H1 (cell line): ENCODE data around the gene HOXB9. TPM values are rescaled to one million over a fixed set of nuclear protein-coding genes. Genes with fewer than 3 reads are reported as not detected.

ENCODE experiments used
- CTCF ChIA-PET: fragments of 300-600 bp; sonication (Branson Sonifier 250); formaldehyde crosslinking; loops from one replicate; lab custom pipeline; 2021; ENCODE audit not compliant: partially characterized antibody; lab: Charles Lee
- POLR2A ChIA-PET: fragments of 300-600 bp; sonication (Branson Sonifier 250); formaldehyde crosslinking; loops from one replicate; lab custom pipeline; 2021; ENCODE audit warnings: inconsistent platforms; ENCODE audit not compliant: partially characterized antibody; lab: Charles Lee
- DNase-seq, 2 experiments: peaks; one replicate each; pipeline versions ENCODE4 v3.0.0 to v3.0.0-alpha.2; 2010 to 2022; ENCODE audit warnings: low spot score in 2 of 2, low read depth in 1 of 2, mixed read lengths in 1 of 2
- FAIRE-seq: peaks from 2 replicates; lab custom pipeline; 2011; peaks lifted over from hg19 to GRCh38; lab: Jason Lieb, UNC
- H2AFZ ChIP-seq: 2 replicates; pipeline ENCODE4 v1.8.1; 2012; ENCODE audit warnings: low read length, inconsistent platforms
- H2AK5ac ChIP-seq: 2 replicates; pipeline ENCODE4 v1.6.1; 2013; ENCODE audit warnings: low read depth, low read length
- H2BK120ac ChIP-seq: replicated peaks from 2 replicates; pipeline ENCODE3; 2013; ENCODE audit warnings: low read depth, low read length, inconsistent platforms
- H2BK12ac ChIP-seq: 2 replicates; pipeline ENCODE4 v1.6.1; 2013; ENCODE audit warnings: low read depth, low read length
- H2BK15ac ChIP-seq: 2 replicates; pipeline ENCODE4 v1.6.1; 2013; ENCODE audit warnings: low read length
- H2BK20ac ChIP-seq: 2 replicates; pipeline ENCODE4 v1.6.1; 2013; ENCODE audit warnings: low read length
- H2BK5ac ChIP-seq: 2 replicates; pipeline ENCODE4 v1.6.1; 2013; ENCODE audit warnings: low read depth, low read length
- H3K14ac ChIP-seq: 2 replicates; pipeline ENCODE4 v1.6.1; 2013; ENCODE audit warnings: inconsistent platforms; ENCODE audit not compliant: insufficient read length
- H3K18ac ChIP-seq: 2 replicates; pipeline ENCODE4 v1.6.1; 2013; ENCODE audit warnings: low read length; ENCODE audit errors: extremely low read depth
- H3K23ac ChIP-seq: 2 replicates; pipeline ENCODE4 v1.6.1; 2013; ENCODE audit warnings: inconsistent platforms; ENCODE audit not compliant: insufficient read length
- H3K23me2 ChIP-seq: 2 replicates; pipeline ENCODE4 v1.6.1; 2013; ENCODE audit warnings: low read depth, low read length
- H3K27ac ChIP-seq: 2 replicates; pipeline ENCODE4 v1.6.1; 2011; ENCODE audit warnings: low read depth, low read length, inconsistent platforms
- H3K27me3 ChIP-seq, 4 experiments: replicated peaks in 1 of 4; 1 replicate in 1 of 4; 2 replicates in 3 of 4; pipeline versions ENCODE4 v1.6.1 to v1.8.1; 2011 to 2013; ENCODE audit warnings: low read length in 3 of 4, mild to moderate bottlenecking in 3 of 4, inconsistent platforms in 2 of 4, mixed read lengths in 2 of 4, moderate library complexity in 1 of 4; ENCODE audit not compliant: control insufficient read depth in 3 of 4, insufficient read depth in 3 of 4; ENCODE audit errors: extremely low read depth in 1 of 4
- H3K36me3 ChIP-seq, 4 experiments: 2 replicates each; pipeline versions ENCODE4 v1.6.1 to v1.8.1; 2011 to 2013; ENCODE audit warnings: mild to moderate bottlenecking in 4 of 4, low read length in 3 of 4, moderate library complexity in 2 of 4, control low read depth in 1 of 4, inconsistent platforms in 1 of 4; ENCODE audit not compliant: insufficient read depth in 4 of 4, control insufficient read depth in 2 of 4
- H3K4ac ChIP-seq: replicated peaks from 2 replicates; pipeline ENCODE3; 2013; ENCODE audit warnings: low read length, low read depth, mixed read lengths, inconsistent platforms; ENCODE audit not compliant: insufficient read length
- H3K4me1 ChIP-seq, 4 experiments: replicated peaks in 1 of 4; 1 replicate in 1 of 4; 2 replicates in 3 of 4; pipeline versions ENCODE4 v1.6.1 to v1.8.1; 2011 to 2013; ENCODE audit warnings: low read length in 3 of 4, inconsistent platforms in 2 of 4, mixed read lengths in 1 of 4; ENCODE audit not compliant: insufficient read depth in 4 of 4, control insufficient read depth in 3 of 4
- H3K4me2 ChIP-seq, 2 experiments: 2 replicates each; pipeline versions ENCODE4 v1.6.1 to v1.8.1; 2011 to 2013; ENCODE audit warnings: low read depth in 2 of 2, low read length in 2 of 2, control low read depth in 1 of 2, inconsistent platforms in 1 of 2, mild to moderate bottlenecking in 1 of 2; ENCODE audit not compliant: insufficient read depth in 1 of 2
- H3K4me3 ChIP-seq, 4 experiments: fragments of 200-600, 300-600 bp in 1 of 4; sonication (generic), shearing (Covaris generic), sonication (Bioruptor Twin) in 1 of 4; 2 replicates each; pipeline versions ENCODE4 v1.5.1 to v1.8.1; 2011 to 2016; ENCODE audit warnings: low read length in 4 of 4, low read depth in 3 of 4, control low read depth in 2 of 4, inconsistent platforms in 2 of 4, mild to moderate bottlenecking in 2 of 4, mixed read lengths in 1 of 4, moderate library complexity in 1 of 4; ENCODE audit not compliant: insufficient read depth in 2 of 4; ENCODE audit errors: extremely low read depth in 1 of 4
- H3K56ac ChIP-seq: replicated peaks from 2 replicates; pipeline ENCODE3; 2013; ENCODE audit warnings: low read depth, mild to moderate bottlenecking, mixed read lengths, low read length, inconsistent platforms; ENCODE audit not compliant: insufficient read length
- H3K79me1 ChIP-seq: 2 replicates; pipeline ENCODE4 v1.6.1; 2013; ENCODE audit warnings: low read depth, low read length, control low read depth
- H3K79me2 ChIP-seq, 2 experiments: 2 replicates each; pipeline versions ENCODE4 v1.6.1 to v1.8.1; 2012 to 2013; ENCODE audit warnings: low read length in 2 of 2, mild to moderate bottlenecking in 2 of 2, inconsistent platforms in 1 of 2; ENCODE audit not compliant: insufficient read depth in 2 of 2, control insufficient read depth in 1 of 2
- H3K9ac ChIP-seq, 4 experiments: replicated peaks in 1 of 4; 1 replicate in 1 of 4; 2 replicates in 3 of 4; pipeline versions ENCODE4 v1.6.1 to v1.8.1; 2011 to 2013; ENCODE audit warnings: low read depth in 3 of 4, low read length in 3 of 4, control low read depth in 2 of 4, mild to moderate bottlenecking in 2 of 4, moderate library complexity in 2 of 4, inconsistent platforms in 1 of 4; ENCODE audit errors: extremely low read depth in 1 of 4
- H3K9me3 ChIP-seq, 2 experiments: 2 replicates each; pipeline versions ENCODE4 v1.6.1 to v1.8.1; 2012 to 2013; ENCODE audit warnings: mild to moderate bottlenecking in 2 of 2, moderate library complexity in 2 of 2, control low read depth in 1 of 2, inconsistent platforms in 1 of 2, low read depth in 1 of 2, low read length in 1 of 2, mixed read lengths in 1 of 2; ENCODE audit not compliant: insufficient read depth in 2 of 2
- H4K20me1 ChIP-seq, 2 experiments: replicated peaks in 1 of 2; 2 replicates each; pipeline versions ENCODE3 to v1.8.1; 2011 to 2013; ENCODE audit warnings: inconsistent platforms in 2 of 2, low read length in 2 of 2, mild to moderate bottlenecking in 1 of 2; ENCODE audit not compliant: insufficient read depth in 2 of 2, control insufficient read depth in 1 of 2
- H4K5ac ChIP-seq: 2 replicates; pipeline ENCODE4 v1.6.1; 2013; ENCODE audit warnings: low read length, low read depth, mixed read lengths, inconsistent platforms; ENCODE audit not compliant: insufficient read length
- H4K8ac ChIP-seq: 2 replicates; pipeline ENCODE4 v1.8.0; 2013; ENCODE audit warnings: mild to moderate bottlenecking, moderate library complexity, low read length, inconsistent platforms; ENCODE audit not compliant: insufficient read depth; ENCODE audit errors: extremely low read depth
- H4K91ac ChIP-seq: replicated peaks from 2 replicates; pipeline ENCODE3; 2013; ENCODE audit warnings: low read length, mixed read lengths, inconsistent platforms; ENCODE audit not compliant: insufficient read length
- ASH2L ChIP-seq: fragments of 200-600, 300-600 bp; sonication (generic); IDR thresholded peaks from one replicate; pipeline ENCODE4 v1.7.1; 2017; ENCODE audit warnings: low read length
- BCL11A ChIP-seq, 2 experiments: IDR thresholded peaks; one replicate each; pipeline ENCODE4 v1.6.1; 2011; ENCODE audit warnings: low read depth in 2 of 2, low read length in 2 of 2, mild to moderate bottlenecking in 2 of 2
- BRCA1 ChIP-seq: IDR thresholded peaks from 2 replicates; pipeline ENCODE4 v1.6.1; 2012; ENCODE audit warnings: low read depth, low read length, improper control_type of control experiment
- CHD1 ChIP-seq: IDR thresholded peaks from 2 replicates; pipeline ENCODE4 v1.6.1; 2012; ENCODE audit warnings: low read depth, low read length, improper control_type of control experiment
- FOSL1 ChIP-seq: IDR thresholded peaks from 2 replicates; pipeline ENCODE4 v1.6.1; 2011; ENCODE audit warnings: mild to moderate bottlenecking, low read depth, low read length, moderate library complexity; ENCODE audit not compliant: insufficient read depth
- JUND ChIP-seq: IDR thresholded peaks from 2 replicates; pipeline ENCODE4 v1.6.1; 2011; ENCODE audit warnings: mild to moderate bottlenecking, improper control_type of control experiment, low read length
- KDM4A ChIP-seq: IDR thresholded peaks from one replicate; pipeline ENCODE4 v1.7.1; 2012; ENCODE audit warnings: low read depth, mild to moderate bottlenecking, moderate library complexity, low read length, inconsistent platforms; ENCODE audit not compliant: severe bottlenecking
- RBBP5 ChIP-seq: IDR thresholded peaks from 2 replicates; pipeline ENCODE4 v1.7.1; 2012; ENCODE audit warnings: low read depth, mild to moderate bottlenecking, inconsistent platforms, low read length, moderate library complexity, borderline replicate concordance
- SP1 ChIP-seq: IDR thresholded peaks from 2 replicates; pipeline ENCODE4 v1.6.1; 2011; ENCODE audit warnings: low read depth, low read length
- WGBS, 2 experiments: shearing (Covaris generic) in 1 of 2; methylation state at CpG; one replicate each; pipeline versions ENCODE4 v1.1.6 to v1.1.7; 2013 to 2015; ENCODE audit warnings: low lambda C conversion rate in 2 of 2, mixed read lengths in 2 of 2, inconsistent platforms in 1 of 2, low coverage in 1 of 2, missing lambda C conversion rate in 1 of 2; ENCODE audit not compliant: insufficient replicate concordance in 2 of 2, insufficient coverage in 1 of 2, insufficient read length in 1 of 2; ENCODE audit errors: extremely low coverage in 1 of 2, missing lambda C conversion rate in 1 of 2; 5-methylcytosine and 5-hydroxymethylcytosine counted together
- polyA plus RNA-seq, 7 experiments: library from polyadenylated mRNA; depleted of rRNA in 3 of 7; stranded (reverse) in 5 of 7; unstranded in 2 of 7; fragments of >200 nt in 5 of 7; fragments of 200-250 nt in 2 of 7; gene quantifications; 1 replicate in 5 of 7; 2 replicates in 1 of 7; 4 replicates in 1 of 7; pipeline versions ENCODE4 v1.2.1 to v1.2.3, GENCODE V29; 2011 to 2013; ENCODE audit warnings: missing spikeins in 2 of 7, mixed read lengths in 2 of 7
- total RNA-seq: library from RNA; stranded (reverse); fragmentation: NEBNext Ultra II Directional; extraction: Animal tissue kit (Norgen Biotek cat#: 25700); gene quantifications from 2 replicates; pipeline ENCODE4 v1.2.1, GENCODE V29; 2021
- TF ChIP-seq, protein P1 (sequence below): IDR thresholded peaks from 2 replicates; pipeline ENCODE4 v1.6.1; 2011; ENCODE audit warnings: low read depth, mild to moderate bottlenecking, low read length; ENCODE audit not compliant: insufficient read depth
- TF ChIP-seq, protein P2 (sequence below): IDR thresholded peaks from 2 replicates; pipeline ENCODE4 v1.6.1; 2011; ENCODE audit warnings: low read length, improper control_type of control experiment

Gene HOXB9
- total and polyA plus RNA-seq, 2 of the 8 experiments (the other 6 are each of a cell fraction or from before 2014, with no cell fraction given): not detected

DNA sequence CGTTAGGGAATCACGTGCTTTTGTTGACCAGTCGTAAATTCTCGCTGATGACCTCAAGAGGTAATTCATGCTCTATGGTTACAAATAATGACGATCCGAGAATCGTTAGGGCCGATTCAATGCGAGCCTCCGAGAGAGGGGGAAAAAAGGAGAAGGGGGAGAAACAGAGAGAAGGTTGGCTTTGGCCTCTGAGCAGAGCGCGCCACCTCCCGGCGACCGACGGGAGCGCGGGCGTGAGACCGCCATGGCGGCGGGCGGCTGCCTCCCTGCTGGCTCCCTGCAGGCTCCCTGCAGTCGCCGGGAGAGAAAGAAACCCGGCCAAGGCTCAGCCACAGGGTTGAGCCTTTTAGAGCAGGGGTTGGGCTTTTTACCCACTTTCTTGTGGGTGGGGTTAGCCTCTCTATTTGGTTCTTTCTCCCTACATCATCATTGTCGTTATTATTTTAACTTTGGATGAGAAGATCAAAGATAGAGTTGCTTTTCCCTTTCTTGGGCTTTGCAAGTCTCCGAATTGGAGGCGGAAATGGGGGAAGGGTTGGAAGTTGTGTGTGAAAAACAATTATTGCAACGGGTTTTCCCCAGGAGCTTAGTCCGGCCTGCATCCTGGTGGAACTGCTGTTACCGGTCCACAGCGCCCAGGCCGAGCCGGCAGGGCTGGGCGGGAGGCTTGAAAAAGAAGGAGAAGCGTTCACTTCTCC, 32.2 kb downstream of the HOXB9 start:
- POLR2A ChIA-PET: no interaction called here
- TF ChIP-seq JUND (peak; percentile 51; the same call in 1 of the 2 replicates), KDM4A (no peak), SP1 (peak; percentile 49; the same call in 1 of the 2 replicates), FOSL1 (no peak), CHD1 (no peak), BRCA1 (no peak), ASH2L (no peak), BCL11A (IDR thresholded peaks at IDR 0.05; ENCODE audit: low read depth in 2 of 2, low read length in 2 of 2) (no peak), RBBP5 (0 out of 2 replicates have a peak, but pooled peaks have one; percentile 13)
- TF ChIP-seq, protein P1, sequence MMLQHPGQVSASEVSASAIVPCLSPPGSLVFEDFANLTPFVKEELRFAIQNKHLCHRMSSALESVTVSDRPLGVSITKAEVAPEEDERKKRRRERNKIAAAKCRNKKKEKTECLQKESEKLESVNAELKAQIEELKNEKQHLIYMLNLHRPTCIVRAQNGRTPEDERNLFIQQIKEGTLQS: no peak
- TF ChIP-seq, protein P2, sequence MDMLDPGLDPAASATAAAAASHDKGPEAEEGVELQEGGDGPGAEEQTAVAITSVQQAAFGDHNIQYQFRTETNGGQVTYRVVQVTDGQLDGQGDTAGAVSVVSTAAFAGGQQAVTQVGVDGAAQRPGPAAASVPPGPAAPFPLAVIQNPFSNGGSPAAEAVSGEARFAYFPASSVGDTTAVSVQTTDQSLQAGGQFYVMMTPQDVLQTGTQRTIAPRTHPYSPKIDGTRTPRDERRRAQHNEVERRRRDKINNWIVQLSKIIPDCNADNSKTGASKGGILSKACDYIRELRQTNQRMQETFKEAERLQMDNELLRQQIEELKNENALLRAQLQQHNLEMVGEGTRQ: peak; percentile 11; the same call in 1 of the 2 replicates

More for the DNA sequence above, 32.2 kb downstream of the HOXB9 start:
- 4% methylated on average over 33 of the region's 37 CpGs; no CpG with 5 or more reads in 1 of the 2 experiments for WGBS, 2 experiments
- H4K20me1 ChIP-seq: peaks cover 37 to 45% of the 10 kb centered on the region in 2 experiments
- no peak overlapping the region for H3K9ac ChIP-seq
- H2BK15ac ChIP-seq: no peak overlapping the region
- no peak overlapping the region for H2BK20ac ChIP-seq
- H2AFZ ChIP-seq: no peak overlapping the region
- H3K79me2 ChIP-seq: no peaks in the 10 kb centered on the region
- no peak overlapping the region for H2BK5ac ChIP-seq
- no peak overlapping the region for H3K27ac ChIP-seq
- no peak overlapping the region for H2AK5ac ChIP-seq
- no peak overlapping the region for H3K56ac ChIP-seq
- H3K4me2 ChIP-seq: peak overlapping the region in 1 of 2 experiments; percentile 45; a peak in 3 of 4 replicates
- CTCF ChIA-PET: interaction anchor here (0.7 to 7.0 kb wide), 39 partner anchors 15 to 435 kb away, joined by 3 to 53 read pairs (median 5); partner anchors contain the start of gene HOXB9
- H4K5ac ChIP-seq: no peak overlapping the region
- no peaks in the 10 kb centered on the region; a peak in 1 of 8 replicates for H3K36me3 ChIP-seq
- H4K8ac ChIP-seq: no peak overlapping the region
- H3K23ac ChIP-seq: no peak overlapping the region
- FAIRE-seq: no peak
- no peak overlapping the region for H3K4ac ChIP-seq
- H3K18ac ChIP-seq: no peak overlapping the region; the same call in 1 of the 2 replicates
- H4K91ac ChIP-seq: no peak overlapping the region
- no peak overlapping the region for H2BK120ac ChIP-seq
- no peak overlapping the region for H3K14ac ChIP-seq
- H3K79me1 ChIP-seq: no peaks in the 10 kb centered on the region
- H3K27me3 ChIP-seq: peaks cover 96 to 100% (median 99%) of the 10 kb centered on the region in 4 experiments
- no peak overlapping the region for H3K4me3 ChIP-seq
- H3K4me1 ChIP-seq: peaks cover 0 to 12% (median 4%) of the 10 kb centered on the region in 4 experiments; a peak in 5 of 7 replicates
- DNase-seq: peak; percentile 51 to 95
- no peak overlapping the region for H2BK12ac ChIP-seq
- no peaks in the 10 kb centered on the region; the same call in 1 of the 2 replicates for H3K23me2 ChIP-seq
- H3K9me3 ChIP-seq: no peaks in the 10 kb centered on the region; a peak in 1 of 4 replicates
